NCI-H446 (cell line): ENCODE measurements around the gene STX8.
"Not testable (repeated sequence)": the region's sequence is repeated elsewhere in the genome, so short reads cannot be mapped to it uniquely, and the experiment has no call there.

Source experiments
- DNase-seq, 2 experiments: peaks; one replicate each; lab custom pipeline; 2025; lab: John Stamatoyannopoulos, UW

STX8 gene

GRCh38 chr17:9389111-9389527, 186.5 kb downstream of the STX8 start:
- DNase-seq, result no peak

DNA sequence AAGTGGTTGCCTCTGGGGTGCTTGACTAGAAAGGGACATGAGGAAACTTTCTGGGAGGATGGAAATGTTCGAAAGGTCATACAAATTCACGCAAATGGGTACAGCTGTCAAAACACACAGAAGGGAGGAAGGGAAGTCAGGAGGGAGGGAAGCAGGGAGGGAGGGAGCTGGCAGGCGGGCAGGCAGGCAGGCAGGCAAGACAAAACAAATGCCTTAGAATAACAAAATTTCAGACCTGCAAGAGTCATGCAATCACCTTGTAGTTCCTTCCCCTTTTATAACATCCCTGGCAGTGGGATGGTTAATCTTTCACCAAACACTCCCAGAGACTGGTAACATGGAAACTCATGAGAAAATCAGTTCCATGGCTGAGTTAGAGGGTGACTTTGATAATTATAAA, 189.2 kb downstream of the STX8 start:
- no peak for DNase-seq

DNA sequence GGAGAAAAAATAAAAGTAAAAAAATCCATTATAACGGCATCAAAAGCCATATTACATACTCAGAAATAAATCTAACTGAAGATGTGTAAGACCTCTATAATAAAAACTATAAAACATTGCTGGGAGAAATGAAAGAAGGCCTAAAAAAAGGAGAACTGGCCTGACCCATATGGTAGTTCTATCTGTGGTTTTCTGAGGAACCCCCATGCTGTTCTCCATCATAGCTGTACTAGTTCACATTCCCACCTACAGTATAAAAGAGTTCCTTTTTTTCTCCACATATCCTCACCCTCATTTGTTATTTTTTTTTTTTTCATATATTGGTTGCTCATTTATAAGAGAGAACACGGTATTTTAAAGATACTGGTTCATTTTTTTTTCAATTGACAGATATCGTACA, 191.8 kb downstream of the STX8 start:
- DNase-seq, result no peak

DNA sequence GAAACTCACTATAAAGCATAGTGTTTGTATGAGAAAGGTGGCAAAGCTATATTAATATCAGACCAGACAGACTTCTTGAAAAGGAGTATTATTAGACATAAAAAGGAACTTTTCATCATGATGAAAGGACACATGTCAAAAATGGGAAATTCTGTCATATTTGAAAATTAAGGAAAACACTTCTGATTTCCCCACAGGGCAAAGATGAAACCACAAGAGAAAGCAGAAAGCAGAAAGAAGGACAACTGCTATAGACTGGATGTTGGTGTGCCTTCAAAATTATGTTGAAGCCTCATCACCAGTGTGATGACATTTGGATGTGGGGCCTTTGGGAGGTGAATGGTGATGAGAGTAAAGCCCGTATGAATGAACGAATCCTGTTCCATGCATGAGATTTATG, 193.0 kb downstream of the STX8 start:
- DNase-seq, result no peak

- no peak for DNase-seq
Observed at GRCh38 chr17:9381068-9381467, 194.6 kb downstream of the STX8 start.

DNA sequence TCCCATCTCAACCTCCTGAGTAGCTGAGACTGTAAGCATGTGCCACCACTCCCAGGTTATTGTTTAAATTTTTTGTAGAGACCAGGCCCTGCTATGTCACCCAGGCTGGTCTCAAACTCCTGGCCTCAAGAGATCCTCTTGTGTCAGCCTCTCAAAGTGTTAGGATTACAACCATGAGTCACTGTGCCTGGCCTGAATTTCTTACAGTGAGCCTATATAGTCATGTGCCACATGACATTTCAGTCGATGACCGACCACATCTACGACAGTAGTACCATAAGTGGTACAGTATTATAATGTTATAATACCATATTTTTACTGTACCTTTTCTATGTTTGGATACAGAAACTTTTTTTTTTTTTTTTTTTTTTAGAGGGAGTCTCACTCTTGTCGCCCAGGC, 195.3 kb downstream of the STX8 start:
- no peak for DNase-seq

- not testable (repeated sequence) for DNase-seq
Observed at GRCh38 chr17:9376177-9376576, 199.4 kb downstream of the STX8 start.

DNA sequence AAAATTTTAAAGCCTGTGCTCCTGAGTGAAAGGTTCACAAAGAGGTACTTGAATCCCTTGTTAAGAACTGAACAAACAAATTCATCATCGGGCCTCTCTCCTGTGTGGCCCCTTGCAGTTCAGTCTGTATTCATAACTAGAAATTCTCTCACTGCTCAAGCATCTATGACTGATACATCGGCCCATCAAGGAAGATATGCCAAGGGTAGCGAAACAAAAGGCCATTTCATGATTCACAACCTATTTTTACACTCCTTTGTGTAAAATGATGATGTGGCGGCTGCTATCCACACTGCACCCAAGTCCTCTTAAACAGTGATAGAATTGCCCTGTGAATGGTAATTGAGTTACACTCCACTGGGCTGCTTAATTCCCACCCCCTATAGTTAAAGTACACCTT, 204.6 kb downstream of the STX8 start:
- no peak for DNase-seq

DNA sequence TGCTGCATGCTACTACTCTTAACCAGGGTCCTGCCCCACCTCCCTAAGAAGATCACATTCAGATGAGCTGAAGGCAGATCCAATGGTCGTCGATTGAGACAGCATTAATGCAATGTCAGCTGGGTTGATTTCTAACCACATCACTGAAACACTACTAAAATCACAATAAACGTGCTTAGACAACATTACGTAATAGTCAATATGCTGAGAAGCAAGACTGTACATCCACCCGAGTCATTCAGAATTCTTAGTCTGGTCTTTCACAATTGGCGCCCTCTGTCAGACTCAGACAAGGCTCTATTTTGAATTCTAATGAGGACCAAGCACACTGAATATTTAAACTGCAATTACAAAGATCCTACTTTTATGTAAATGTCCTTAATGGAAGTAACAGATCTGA, 205.2 kb downstream of the STX8 start:
- DNase-seq, result no peak

DNA sequence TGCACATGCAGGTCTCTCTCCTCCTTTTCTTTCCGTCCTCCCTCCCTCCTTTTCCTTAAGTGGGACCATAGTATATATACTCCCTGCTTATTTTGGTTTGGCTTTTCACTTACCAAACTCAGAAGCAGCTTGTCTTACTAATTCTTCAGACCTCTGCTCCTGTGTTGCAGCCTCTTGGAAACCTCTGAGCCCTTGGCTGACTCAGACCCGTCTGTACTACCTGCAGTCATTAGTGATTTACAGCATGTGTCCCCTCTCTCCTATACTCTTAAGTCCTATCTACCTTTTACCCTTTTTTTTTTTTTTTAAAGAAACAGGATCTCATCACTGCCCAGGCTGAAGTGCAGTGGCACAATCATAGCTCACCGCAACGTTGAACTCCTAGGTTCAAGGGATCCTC, 207.0 kb downstream of the STX8 start:
- DNase-seq, result no peak

- no peak for DNase-seq
Observed at GRCh38 chr17:9367156-9367555, 208.5 kb downstream of the STX8 start.

DNA sequence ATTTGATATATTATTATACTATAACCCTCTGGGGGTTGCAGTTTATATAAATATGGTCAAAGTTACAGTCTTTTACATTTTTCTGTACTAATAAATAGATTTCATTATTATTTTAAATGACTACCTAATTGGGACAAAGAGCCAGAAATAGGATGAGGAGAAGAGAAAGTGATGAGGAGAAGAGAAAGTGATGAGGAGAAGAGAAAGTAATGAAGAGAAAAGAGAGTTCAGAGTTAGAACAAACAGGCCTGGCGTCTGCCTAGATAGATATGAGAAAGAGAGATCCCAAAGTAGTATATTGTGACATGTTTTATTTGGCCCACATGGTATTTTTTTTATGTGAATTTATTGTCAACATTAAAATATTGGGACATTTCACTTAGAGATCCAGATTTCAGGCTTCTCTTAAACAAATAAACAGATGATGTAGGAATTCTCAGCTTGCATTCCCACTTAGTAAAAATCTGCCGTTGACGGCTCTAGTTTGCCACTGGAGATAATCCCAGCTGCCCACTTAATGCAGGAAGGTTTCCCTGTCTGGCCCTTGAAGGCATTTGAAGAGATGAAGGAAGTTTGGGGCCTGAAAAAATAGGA, 210.7 kb downstream of the STX8 start:
- no peak for DNase-seq

DNA sequence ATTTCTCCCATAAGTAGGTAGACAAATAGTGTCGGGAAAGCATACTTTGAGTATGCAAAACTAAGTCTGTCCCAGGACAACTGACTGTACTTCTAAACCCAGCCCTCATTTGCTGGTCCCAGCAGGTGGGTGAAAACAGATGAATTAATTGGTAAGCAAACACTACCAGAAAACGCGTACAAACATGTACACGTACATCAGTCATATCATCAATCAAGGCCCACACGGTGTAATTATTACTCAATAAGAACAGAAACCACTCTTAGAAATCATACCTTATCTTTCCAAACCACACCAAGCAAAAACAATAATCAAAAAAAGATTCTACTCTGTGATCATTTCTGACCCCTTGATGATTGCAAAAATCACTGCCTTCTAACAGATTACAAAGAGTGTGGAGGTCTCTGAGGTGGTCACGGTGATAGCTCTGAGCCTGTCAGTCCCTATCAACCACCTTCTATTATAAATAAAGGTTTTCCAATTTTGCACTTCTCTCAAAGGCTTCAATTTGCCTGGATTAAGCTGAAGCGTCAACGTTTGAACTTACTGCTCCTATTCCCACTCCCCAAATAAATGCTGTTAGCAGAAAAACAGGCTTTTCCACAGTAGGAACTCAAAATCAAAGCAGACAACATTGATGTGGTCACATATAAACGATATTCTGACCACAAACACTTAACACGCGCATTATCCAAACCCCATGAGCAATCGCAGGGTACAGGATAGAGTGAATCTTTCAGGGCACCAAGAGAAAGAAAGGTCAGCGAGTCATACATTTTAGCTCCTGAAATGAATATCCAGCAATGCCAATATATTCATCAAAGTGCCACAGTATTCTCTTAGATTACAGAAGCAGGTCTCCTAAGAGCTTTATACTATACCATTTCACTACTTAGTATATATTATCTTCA, 211.9 kb downstream of the STX8 start:
- no peak for DNase-seq

GRCh38 chr17:9361188-9361955, 214.2 kb downstream of the STX8 start:
- DNase-seq, result no peak

DNA sequence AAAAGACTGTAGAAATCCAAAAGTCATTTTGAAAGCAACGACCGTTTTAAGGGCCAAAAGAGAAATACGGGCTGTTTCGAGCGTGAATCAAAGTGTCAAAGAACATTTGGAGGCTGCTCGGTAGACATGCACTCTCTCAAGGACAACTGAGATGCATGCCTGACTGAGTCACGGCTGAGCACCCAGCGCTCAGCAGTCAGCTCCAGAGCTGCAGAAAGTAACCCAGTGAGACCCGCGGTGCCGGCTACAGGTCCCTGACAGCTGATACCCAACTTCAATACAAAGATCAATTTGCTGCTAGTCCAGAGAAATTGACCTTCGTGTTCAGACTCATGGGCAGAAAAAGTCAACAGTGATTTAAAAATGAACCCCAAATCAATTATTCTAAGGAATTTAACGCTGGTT, 214.9 kb downstream of the STX8 start:
- no peak for DNase-seq

GRCh38 chr17:9356488-9356911, 219.1 kb downstream of the STX8 start:
- no peak for DNase-seq

GRCh38 chr17:9355846-9356245, 219.8 kb downstream of the STX8 start:
- no peak for DNase-seq

- DNase-seq, result not testable (repeated sequence)
Observed at GRCh38 chr17:9355231-9355630, 220.4 kb downstream of the STX8 start.

- DNase-seq, result no peak
Observed at GRCh38 chr17:9350080-9350479, 225.5 kb downstream of the STX8 start.

- DNase-seq, result no peak
Observed at GRCh38 chr17:9346296-9346926, 229.2 kb downstream of the STX8 start.

GRCh38 chr17:9343516-9343915, 232.1 kb downstream of the STX8 start:
- no peak for DNase-seq

DNA sequence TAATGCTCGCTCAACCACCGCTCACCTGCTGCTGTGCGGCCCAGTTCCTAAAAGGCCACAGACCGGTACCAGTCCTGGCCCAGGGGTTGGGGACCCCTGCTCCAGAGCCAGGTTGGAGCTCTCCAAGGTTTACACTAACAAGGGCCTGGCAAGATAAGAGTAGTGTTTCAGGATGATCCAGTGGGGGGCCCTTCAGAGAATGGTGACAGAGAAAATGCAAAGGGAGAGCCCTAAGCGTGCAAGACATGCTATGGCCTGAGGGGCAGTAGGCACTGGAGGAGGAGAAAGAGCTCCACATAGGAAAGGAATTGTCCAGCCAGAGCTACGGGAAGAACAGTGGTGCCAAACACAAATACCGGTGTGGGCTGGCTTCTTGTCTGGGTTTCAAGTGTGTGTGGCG, 233.4 kb downstream of the STX8 start:
- DNase-seq, result no peak
